Measurements from ENCODE around the gene PBX3. TPM values are rescaled to one million over a fixed set of nuclear protein-coding genes. Genes with fewer than 3 reads are reported as not detected.

Gene PBX3
- total RNA-seq, 1 experiment from 2014 or later, result 46.0 TPM

DNA sequence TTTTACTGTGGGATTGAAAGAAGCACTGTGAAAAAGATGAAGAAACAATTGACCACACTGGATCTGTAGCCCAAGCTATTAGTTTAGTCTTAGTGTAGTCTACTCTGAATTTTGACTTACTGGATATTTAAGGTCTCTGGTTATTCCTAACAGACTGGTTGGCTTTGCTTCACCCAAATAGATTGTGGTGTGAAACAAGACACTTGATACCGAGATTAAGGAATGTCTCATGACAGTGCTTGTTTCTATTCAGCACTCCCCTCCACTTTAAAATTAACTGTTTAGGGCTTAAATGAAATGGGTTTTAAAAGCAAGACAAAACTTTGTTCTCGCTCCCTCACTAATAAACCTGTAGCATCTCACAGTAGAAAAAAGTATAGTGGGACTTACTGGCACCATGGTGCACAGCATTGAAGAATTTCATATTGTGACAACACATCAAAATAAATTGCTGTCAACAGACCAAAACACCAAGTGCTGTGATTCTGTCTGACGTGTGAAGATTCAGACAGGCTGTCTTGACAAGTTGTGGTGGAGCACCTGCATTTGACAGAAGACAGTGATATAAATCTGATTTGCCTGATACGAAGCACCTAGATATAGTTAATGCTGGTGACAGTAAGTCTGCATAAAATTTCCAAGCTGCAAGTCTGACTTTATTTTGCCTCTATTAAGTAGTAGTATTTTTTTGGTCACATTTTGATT, 73.1 kb downstream of the PBX3 start:
- Histone ChIP-seq H3K4ac (ENCODE audit: low read depth, low read length) (no peak overlapping the region), H3K79me1 (ENCODE audit: insufficient read depth, low read depth, low read length, poor library complexity, severe bottlenecking) (peaks cover 4% of the 10 kb centered on the region), H3K79me2 (ENCODE audit: insufficient read depth, low read length) (no peaks in the 10 kb centered on the region; the same call in 1 of the 2 replicates), H2AFZ (ENCODE audit: low read length) (no peak overlapping the region), H3K4me2 (ENCODE audit: insufficient read depth, insufficient read length, low read length) (no peak overlapping the region), H2BK15ac (ENCODE audit: low read depth, low read length) (no peak overlapping the region), H3K23ac (ENCODE audit: insufficient read length, low read depth, low read length) (no peak overlapping the region), H3K9ac (ENCODE audit: extremely low read depth, insufficient read length, low read length) (no peak overlapping the region), H2BK20ac (ENCODE audit: low read depth, low read length, poor library complexity, severe bottlenecking) (no peak overlapping the region), H2BK12ac (ENCODE audit: insufficient read length, low read depth, low read length) (no peak overlapping the region), H4K20me1 (ENCODE audit: control insufficient read depth, insufficient read depth, insufficient read length) (no peaks in the 10 kb centered on the region), H4K91ac (ENCODE audit: insufficient read length, low read depth, low read length) (no peak overlapping the region), H3K9me3 (ENCODE audit: control insufficient read depth, low read depth, low read length) (no peaks in the 10 kb centered on the region), H2AK5ac (ENCODE audit: insufficient read length, low read length) (no peak overlapping the region), H3K23me2 (ENCODE audit: insufficient read length, low read depth, low read length, poor library complexity, severe bottlenecking) (no peaks in the 10 kb centered on the region), H2BK120ac (ENCODE audit: low read depth, low read length, poor library complexity, severe bottlenecking) (no peak overlapping the region), H4K5ac (ENCODE audit: insufficient read length, low read depth, low read length) (no peak overlapping the region), H3K27me3 (ENCODE audit: insufficient read depth, low read length) (no peaks in the 10 kb centered on the region), H2BK5ac (ENCODE audit: insufficient read length, low read length) (no peak overlapping the region), H4K8ac (replicated peaks; ENCODE audit: insufficient read length, low read depth, low read length) (no peak overlapping the region), H3K4me1 (ENCODE audit: insufficient read depth, low read length) (no peaks in the 10 kb centered on the region; the same call in 1 of the 2 replicates), H3T11ph (ENCODE audit: low read length) (no peak overlapping the region), H3K56ac (ENCODE audit: insufficient read length, low read depth, low read length) (no peak overlapping the region), H3K27ac (ENCODE audit: insufficient read length, low read depth, low read length) (no peak overlapping the region), H3K18ac (ENCODE audit: insufficient read length, low read depth, low read length) (no peak overlapping the region), H3K14ac (ENCODE audit: insufficient read depth, low read length) (no peak overlapping the region)
- Mint-ChIP-seq H3K36me3 (ENCODE audit: insufficient read depth in 1 of 3, low read depth in 3 of 3) (no peaks in the 10 kb centered on the region), H3K9me3 (no peaks in the 10 kb centered on the region), H3K4me3 (no peak overlapping the region), H3K27me3 (ENCODE audit: low read depth) (no peaks in the 10 kb centered on the region), H3K27ac (no peak overlapping the region), H3K4me1 (peaks cover 4% of the 10 kb centered on the region in 2 experiments; a peak in 2 of 4 replicates)
- no peak for TF ChIP-seq CTCF (conservative IDR thresholded peaks at IDR 0.05)
- no peak for DNase-seq
- WGBS (ENCODE audit: extremely low coverage, insufficient read length, low lambda C conversion rate), result no CpG with 5 or more reads among the region's 4 CpGs
